Stimulated activated CD4-positive, alpha-beta T cell treated with anti-CD3 and anti-CD28 coated beads, Interleukin-1b, Interleukin-23, amount 100 ng/mL, for 4 hours (primary cell): ENCODE data around the gene ARTN.
A peak's percentile ranks its signal among the peaks of the same experiment; 100 is the strongest.

Source experiments
- DNase-seq, 2 donors: peaks; one replicate each; pipeline ENCODE4 v3.0.0-alpha.2; 2020; ENCODE audit warnings: low read depth in 2 of 2

Gene ARTN

DNA sequence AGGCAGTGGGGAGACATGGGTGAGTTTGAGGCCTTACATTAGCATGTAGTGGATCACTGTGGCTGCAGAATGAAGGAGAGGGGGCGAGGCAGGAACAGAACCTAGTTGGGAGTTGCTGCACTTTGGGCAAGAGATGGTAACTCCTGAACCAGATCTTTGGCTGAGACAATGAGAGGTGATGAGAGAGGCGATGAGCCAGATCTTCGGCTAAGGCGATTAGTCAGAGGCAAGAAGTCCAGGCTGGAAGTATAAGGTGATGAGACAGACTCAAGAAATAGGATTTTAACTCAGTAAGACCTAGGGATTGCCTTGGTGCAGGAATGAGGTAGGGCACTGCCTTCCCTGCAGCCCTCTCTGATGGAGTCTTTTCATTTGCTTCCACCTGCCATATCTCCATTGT, 9.1 kb upstream of the ARTN start:
- no peak for DNase-seq

- no peak for DNase-seq
These were observed 7.8 kb upstream of the ARTN start for GRCh38 chr1:43925846-43926245.

- no peak for DNase-seq
These were observed 3.2 kb upstream of the ARTN start for GRCh38 chr1:43930168-43930948.

DNA sequence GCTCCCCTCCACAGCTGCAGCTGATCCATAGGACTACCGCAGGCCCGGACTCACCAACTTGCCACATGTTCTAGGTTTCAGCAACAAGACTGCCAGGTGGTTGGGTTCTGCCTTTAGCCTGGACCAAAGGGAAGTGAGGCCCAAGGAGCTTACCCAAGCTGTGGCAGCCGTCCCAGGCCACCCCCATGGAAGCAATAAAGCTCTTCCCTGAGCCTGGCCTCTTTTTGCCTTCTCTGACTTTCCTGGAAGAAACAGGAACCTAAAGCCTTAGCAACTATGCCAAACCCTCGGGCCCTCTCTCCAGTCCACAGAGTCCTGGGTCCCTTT, 2.7 kb upstream of the ARTN start:
- no peak for DNase-seq

- no peak for DNase-seq
These were observed 1.6 kb upstream of the ARTN start for GRCh38 chr1:43931711-43932660.

GRCh38 chr1:43932786-43933385, 715 bp upstream of the ARTN start:
- no peak for DNase-seq

DNA sequence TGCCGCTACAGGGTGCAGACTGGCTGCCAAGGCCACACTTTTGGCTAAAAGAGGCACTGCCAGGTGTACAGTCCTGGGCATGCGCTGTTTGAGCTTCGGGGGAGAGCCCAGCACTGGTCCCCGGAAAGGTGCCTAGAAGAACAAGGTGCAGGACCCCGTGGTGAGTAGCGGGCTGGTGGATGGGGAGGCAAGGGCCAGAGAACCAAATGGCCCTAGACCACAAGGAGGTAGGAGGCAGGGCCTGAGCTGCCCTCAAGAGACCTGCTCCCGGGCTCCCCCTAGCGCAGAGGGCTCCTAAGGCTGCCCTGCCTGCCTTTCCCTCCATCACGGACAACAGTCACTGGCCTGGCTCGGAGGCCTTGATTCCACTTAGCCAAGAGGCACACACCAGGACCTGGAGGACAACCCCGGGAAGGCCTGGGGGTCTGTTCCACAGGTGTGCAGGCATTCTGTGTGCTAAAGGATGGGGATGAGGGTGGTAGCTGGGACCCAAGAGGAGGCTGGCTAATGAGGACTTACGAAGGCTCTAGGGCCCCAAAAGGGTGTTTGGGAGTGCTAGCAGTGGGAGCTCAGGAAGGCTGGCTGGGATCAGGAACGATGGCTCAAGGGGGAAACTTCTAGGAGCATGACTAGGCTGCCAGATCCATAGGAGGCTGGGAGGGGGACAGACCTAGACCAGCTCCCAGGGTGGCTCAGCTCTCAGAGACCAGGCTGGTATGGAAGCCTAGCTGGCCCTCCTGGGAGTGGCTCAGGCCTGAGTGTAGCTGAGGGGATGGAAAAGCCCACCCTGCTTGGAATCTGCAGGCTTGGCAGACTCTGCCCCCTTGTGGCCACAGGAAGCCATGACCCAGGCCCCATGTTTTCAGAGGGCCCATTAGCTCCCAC, 742 bp downstream of the ARTN start:
- DNase-seq, result peak; percentile 25 to 49

GRCh38 chr1:43934986-43935324, 1.4 kb downstream of the ARTN start:
- DNase-seq, result no peak

DNA sequence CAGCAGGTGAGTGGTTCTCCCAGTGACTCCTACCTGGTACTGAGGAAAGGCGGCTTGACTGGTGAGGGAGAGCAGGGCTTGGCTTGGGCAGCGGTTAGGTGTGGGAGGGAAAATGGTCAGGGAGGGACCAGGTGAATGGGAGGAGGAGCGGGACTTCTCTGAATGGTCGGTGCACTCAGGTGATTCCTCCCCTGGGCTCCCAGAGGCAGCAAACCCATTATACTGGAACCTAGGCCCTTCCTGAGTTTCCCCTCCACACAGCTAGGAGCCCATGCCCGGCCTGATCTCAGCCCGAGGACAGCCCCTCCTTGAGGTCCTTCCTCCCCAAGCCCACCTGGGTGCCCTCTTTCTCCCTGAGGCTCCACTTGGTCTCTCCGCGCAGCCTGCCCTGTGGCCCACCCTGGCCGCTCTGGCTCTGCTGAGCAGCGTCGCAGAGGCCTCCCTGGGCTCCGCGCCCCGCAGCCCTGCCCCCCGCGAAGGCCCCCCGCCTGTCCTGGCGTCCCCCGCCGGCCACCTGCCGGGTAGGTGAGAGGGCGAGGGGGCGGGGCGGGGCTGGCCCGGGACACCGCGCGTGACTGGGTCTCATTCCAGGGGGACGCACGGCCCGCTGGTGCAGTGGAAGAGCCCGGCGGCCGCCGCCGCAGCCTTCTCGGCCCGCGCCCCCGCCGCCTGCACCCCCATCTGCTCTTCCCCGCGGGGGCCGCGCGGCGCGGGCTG, 2.3 kb downstream of the ARTN start:
- DNase-seq, result no peak

DNA sequence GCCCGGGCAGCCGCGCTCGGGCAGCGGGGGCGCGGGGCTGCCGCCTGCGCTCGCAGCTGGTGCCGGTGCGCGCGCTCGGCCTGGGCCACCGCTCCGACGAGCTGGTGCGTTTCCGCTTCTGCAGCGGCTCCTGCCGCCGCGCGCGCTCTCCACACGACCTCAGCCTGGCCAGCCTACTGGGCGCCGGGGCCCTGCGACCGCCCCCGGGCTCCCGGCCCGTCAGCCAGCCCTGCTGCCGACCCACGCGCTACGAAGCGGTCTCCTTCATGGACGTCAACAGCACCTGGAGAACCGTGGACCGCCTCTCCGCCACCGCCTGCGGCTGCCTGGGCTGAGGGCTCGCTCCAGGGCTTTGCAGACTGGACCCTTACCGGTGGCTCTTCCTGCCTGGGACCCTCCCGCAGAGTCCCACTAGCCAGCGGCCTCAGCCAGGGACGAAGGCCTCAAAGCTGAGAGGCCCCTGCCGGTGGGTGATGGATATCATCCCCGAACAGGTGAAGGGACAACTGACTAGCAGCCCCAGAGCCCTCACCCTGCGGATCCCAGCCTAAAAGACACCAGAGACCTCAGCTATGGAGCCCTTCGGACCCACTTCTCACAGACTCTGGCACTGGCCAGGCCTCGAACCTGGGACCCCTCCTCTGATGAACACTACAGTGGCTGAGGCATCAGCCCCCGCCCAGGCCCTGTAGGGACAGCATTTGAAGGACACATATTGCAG, 3.0 kb downstream of the ARTN start:
- DNase-seq, result no peak

DNA sequence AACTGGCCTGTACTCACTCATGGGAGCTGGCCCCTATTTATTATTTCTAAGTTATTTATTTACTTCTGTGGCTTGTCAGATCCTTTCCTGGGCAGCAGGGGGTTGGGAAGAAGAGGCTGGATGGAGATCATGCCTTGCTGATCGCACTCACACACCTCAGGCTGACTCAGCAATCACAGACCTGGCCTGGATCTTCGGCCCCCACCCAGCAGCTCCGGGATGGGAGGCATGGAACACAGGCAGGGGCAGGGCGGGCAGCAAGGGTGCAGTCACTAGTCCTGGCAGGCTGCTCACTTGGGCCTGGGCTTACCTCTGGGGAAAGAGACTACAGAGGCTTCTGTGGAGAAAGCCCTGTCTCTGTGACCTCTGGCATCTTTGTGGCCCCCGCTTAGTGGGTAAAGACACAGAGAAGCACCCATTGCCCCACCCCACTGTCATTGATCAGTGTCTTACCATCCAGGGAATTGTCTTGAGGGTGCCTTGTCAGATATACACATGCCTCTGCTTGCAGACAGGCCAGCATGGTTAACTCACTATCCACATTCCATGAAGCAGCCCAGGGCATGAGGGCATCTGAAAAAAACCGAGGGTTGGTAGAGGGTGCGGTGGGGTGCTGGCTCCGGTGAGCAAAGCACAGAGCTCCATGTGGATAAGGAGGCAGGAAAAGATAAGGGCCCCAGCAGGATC, 3.7 kb downstream of the ARTN start:
- DNase-seq, result no peak

- no peak for DNase-seq
These were observed 4.8 kb downstream of the ARTN start for GRCh38 chr1:43938383-43938782.

DNA sequence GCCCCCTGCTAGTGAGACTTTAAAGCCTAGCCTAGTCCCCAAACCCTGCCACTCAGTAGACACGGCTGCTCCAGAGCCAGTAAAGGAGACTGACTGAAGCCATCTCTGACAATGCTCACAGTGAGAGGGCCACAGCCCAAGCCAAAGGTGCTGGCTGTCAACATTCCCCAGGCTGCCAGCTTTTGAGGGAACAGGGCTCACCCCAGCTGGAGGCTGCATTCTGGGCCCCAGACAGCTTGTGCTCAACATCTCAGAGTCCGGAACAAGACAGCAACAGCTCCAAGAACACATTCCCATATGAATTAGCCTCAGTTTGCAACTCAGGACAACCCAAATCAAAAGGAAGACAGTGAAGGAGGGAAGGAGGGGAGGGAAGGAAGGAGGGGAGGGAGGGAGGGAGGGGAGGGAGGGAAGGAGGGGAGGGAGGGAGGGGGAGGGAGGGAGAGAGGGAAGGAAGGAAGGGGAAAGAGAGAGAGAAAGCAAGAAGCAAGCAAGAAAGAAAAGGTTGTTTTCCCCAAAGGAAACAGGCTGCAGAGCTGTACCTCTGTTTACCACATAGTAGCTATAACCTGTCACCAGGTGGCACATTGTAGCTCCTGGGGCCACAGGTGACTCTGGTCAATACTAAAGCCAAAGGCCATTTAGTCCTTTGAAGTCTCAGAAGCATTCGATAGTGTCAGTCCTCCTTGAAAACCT, 5.4 kb downstream of the ARTN start:
- DNase-seq, result no peak

- no peak for DNase-seq
These were observed 8.8 kb downstream of the ARTN start for GRCh38 chr1:43942411-43942810.

- DNase-seq, result no peak
These were observed 11.3 kb downstream of the ARTN start for GRCh38 chr1:43944860-43945259.

DNA sequence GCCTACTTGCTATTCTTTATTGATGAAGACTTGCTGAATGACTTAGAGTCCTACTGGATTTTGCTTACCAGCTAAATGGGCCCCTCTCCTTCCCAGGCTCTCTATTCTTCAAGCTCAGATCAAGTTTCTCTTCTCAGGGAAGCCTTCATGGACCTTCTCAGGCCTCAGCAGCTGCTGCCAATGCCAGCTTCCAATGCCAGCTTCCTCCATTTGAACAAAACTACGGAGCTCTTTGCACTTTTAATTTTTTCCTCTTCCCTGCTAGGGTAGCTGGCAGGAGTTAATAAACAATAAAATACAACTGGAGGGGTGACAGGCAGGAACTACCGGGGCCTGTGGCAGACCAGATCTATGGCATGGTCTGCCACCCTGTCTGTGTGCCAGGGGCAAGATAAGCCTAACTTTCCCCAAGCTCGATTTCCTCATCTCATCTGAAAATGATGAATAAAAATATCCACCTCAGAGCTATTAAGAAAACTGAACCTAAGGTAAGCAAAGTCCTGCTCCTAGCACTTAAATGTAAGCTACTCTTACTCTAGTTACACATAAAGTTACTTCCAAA, 12.2 kb downstream of the ARTN start:
- no peak for DNase-seq

DNA sequence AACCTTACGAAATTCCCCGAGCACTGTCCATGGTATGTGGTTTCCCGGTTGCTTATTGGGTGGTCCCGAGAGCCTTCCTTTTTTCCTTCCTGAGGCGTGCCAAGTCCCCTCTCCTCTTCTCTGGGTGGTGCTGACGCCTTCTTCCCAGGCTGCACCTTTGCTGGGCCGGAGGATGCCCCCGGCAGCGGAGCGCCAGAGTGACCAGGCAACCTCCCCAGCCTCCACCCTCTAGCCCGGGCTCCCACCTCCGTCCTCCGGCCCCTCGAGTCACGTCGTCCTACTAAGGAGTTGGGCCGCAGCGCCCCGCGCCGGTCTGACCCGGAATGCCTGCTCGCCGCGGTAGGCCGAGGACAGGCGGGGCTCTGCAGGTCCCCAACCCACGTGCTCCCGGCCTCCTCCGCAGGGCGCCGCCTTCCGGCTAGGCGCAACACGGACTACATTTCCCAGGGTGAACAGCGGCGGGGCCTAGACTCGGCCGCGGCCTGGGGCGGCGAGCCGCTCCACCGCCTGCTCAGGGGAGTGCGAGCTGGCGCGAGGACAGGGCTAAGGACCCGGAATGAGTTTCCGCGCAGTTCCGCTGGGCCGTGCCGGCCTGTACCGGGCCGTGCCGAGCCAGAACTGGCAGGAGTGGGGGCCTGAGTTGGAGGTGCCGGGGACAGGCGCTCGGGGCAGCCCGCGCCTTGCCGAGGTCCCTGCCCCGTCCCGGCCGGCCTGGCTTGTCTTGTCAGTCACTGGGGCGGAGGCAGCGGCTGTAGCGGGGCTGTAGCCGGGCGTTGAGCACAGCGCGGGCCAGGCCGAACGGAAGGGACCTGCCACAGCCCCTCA, 12.8 kb downstream of the ARTN start, which contains the start of gene IPO13:
Gene IPO13, plus strand, starts transcription at position 715 of the 825 bp plus-strand sequence. CDS start 651 bp downstream, outside the sequence.
- peak; percentile 92 for DNase-seq
